C4-2B (cell line): ENCODE data around the gene P3H4.

ENCODE experiments used
- ZFX ChIP-seq: fragments of 450-650 bp; IDR thresholded peaks from 2 replicates; pipeline ENCODE4 v1.6.1; 2017
- TF ChIP-seq, protein P1 (sequence below): fragments of 450-650 bp; conservative IDR thresholded peaks from 2 replicates; pipeline ENCODE4 v1.5.1; 2017; ENCODE audit warnings: mild to moderate bottlenecking

DNA sequence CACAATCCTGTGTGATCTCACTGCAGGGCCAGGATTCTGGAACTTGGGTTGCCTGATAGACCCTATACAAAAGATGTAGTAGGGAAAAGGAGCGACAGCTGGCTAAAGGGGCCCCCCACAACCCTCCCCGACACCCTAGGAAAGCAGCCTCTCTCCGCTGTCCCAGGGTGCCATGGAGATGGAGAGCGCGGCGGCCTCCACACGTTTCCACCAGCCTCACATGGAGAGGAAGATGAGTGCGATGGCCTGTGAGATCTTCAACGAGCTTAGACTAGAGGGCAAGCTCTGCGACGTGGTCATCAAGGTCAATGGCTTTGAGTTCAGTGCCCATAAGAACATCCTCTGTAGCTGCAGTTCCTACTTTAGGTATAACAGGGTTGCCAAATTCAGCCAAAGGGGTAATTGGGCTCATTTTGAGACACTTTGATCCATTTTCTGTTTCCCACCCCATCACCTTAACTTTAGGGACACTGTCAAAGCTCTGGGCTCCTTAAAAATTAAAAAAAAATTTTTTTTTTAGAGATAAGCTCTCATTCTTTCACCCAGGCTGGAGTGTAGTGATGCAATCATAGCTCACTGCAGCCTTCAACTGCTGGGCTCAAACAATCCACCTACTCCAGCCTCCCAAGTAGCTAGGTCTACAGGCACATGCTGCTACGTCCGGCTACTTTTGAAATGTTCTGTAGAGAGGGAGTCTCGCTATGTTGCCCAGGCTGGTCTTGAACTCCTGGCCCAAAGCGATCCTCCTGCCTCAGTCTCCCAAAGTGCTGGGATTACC, 26.2 kb upstream of the P3H4 start, which contains the start of gene KLHL10:
- TF ChIP-seq, protein P1, sequence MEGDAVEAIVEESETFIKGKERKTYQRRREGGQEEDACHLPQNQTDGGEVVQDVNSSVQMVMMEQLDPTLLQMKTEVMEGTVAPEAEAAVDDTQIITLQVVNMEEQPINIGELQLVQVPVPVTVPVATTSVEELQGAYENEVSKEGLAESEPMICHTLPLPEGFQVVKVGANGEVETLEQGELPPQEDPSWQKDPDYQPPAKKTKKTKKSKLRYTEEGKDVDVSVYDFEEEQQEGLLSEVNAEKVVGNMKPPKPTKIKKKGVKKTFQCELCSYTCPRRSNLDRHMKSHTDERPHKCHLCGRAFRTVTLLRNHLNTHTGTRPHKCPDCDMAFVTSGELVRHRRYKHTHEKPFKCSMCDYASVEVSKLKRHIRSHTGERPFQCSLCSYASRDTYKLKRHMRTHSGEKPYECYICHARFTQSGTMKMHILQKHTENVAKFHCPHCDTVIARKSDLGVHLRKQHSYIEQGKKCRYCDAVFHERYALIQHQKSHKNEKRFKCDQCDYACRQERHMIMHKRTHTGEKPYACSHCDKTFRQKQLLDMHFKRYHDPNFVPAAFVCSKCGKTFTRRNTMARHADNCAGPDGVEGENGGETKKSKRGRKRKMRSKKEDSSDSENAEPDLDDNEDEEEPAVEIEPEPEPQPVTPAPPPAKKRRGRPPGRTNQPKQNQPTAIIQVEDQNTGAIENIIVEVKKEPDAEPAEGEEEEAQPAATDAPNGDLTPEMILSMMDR = no peak
- no peak for TF ChIP-seq ZFX
